MCF 10A (cell line): ENCODE measurements around the gene CCNI2. TPM values are rescaled to one million over a fixed set of nuclear protein-coding genes. Genes with fewer than 3 reads are reported as not detected.

Experiments
- BruUV-seq: library from RNA; stranded (reverse); fragments of 400-500 nt; replicated peaks from 2 replicates; lab custom pipeline; 2021; lab: Mats Ljungman, UMichigan
- CTCF ChIA-PET: fragments of 300-600 bp; sonication (Branson Sonifier 250); formaldehyde crosslinking; extraction: SDS; loops from one replicate; lab custom pipeline; 2021; ENCODE audit warnings: antibody characterized with exemption, inconsistent platforms; lab: Yijun Ruan, JAX
- POLR2A ChIA-PET: fragments of 300-600, 350-650 bp; sonication (Branson Sonifier 250); formaldehyde crosslinking; extraction: SDS; loops from one replicate; lab custom pipeline; 2020; ENCODE audit warnings: antibody characterized with exemption, inconsistent platforms; lab: Yijun Ruan, JAX
- DNase-seq: peaks from one replicate; pipeline ENCODE4 v3.0.0-alpha.2; 2018; ENCODE audit not compliant: unreplicated experiment
- H3K27ac Mint-ChIP-seq: one replicate; pipeline ENCODE4 v1.8.0; 2022; ENCODE audit warnings: mild to moderate bottlenecking, low read depth, mixed read lengths; ENCODE audit not compliant: unreplicated experiment
- H3K27me3 Mint-ChIP-seq: one replicate; pipeline ENCODE4 v1.8.0; 2022; ENCODE audit warnings: mixed read lengths; ENCODE audit not compliant: insufficient read depth, unreplicated experiment
- H3K36me3 Mint-ChIP-seq: one replicate; pipeline ENCODE4 v1.8.0; 2022; ENCODE audit warnings: mild to moderate bottlenecking, moderate library complexity, mixed read lengths; ENCODE audit not compliant: insufficient read depth, unreplicated experiment
- H3K4me1 Mint-ChIP-seq: one replicate; pipeline ENCODE4 v1.8.0; 2022; ENCODE audit warnings: mixed read lengths; ENCODE audit not compliant: insufficient read depth, unreplicated experiment
- H3K4me3 Mint-ChIP-seq: one replicate; pipeline ENCODE4 v1.8.0; 2022; ENCODE audit warnings: mild to moderate bottlenecking, moderate library complexity, mixed read lengths; ENCODE audit not compliant: unreplicated experiment
- H3K9me3 Mint-ChIP-seq: one replicate; pipeline ENCODE4 v1.8.0; 2022; ENCODE audit warnings: mixed read lengths; ENCODE audit not compliant: unreplicated experiment
- intact Hi-C: fragments of 100-400 bp; cut with micrococcal nuclease; formaldehyde crosslinking; loops from 2 replicates; pipeline ENCODE4 v1.14.1; 2022
- total RNA-seq: library from RNA; stranded (reverse); gene quantifications from 2 replicates; pipeline ENCODE4 v1.2.3, GENCODE V29; 2022
- TF ChIP-seq, protein P1 (sequence below): fragments of 200-600 bp; IDR thresholded peaks from one replicate; pipeline ENCODE4 v1.8.0; 2022; ENCODE audit warnings: antibody characterized with exemption, mild to moderate bottlenecking; ENCODE audit not compliant: unreplicated experiment

Gene CCNI2
- total RNA-seq, 1 experiment from 2014 or later, result 0.16 TPM

DNA sequence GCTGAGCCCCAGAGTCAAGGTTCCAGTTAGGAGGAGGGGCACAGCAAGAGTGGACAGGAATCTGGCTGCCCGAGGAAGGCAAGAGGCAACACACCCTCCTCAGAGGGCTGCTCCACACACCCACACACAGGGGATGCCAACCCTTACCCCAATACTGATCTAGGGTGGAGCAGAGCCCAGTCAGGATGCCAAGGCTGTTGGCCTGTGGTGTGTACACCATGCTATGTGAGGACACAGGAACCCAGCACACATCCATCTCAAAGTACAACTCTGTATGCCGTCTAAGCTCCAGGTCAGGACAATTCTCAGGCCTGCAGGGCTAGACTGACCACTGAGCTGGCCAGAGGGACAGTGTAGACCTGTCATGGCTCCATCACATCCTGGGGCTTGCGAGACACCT, 27.2 kb downstream of the CCNI2 start:
- Mint-ChIP-seq H3K27ac (no peak overlapping the region), H3K4me3 (no peak overlapping the region), H3K4me1 (peaks cover 25% of the 10 kb centered on the region), H3K9me3 (no peaks in the 10 kb centered on the region), H3K36me3 (no peaks in the 10 kb centered on the region), H3K27me3 (no peaks in the 10 kb centered on the region)
- TF ChIP-seq, protein P1, sequence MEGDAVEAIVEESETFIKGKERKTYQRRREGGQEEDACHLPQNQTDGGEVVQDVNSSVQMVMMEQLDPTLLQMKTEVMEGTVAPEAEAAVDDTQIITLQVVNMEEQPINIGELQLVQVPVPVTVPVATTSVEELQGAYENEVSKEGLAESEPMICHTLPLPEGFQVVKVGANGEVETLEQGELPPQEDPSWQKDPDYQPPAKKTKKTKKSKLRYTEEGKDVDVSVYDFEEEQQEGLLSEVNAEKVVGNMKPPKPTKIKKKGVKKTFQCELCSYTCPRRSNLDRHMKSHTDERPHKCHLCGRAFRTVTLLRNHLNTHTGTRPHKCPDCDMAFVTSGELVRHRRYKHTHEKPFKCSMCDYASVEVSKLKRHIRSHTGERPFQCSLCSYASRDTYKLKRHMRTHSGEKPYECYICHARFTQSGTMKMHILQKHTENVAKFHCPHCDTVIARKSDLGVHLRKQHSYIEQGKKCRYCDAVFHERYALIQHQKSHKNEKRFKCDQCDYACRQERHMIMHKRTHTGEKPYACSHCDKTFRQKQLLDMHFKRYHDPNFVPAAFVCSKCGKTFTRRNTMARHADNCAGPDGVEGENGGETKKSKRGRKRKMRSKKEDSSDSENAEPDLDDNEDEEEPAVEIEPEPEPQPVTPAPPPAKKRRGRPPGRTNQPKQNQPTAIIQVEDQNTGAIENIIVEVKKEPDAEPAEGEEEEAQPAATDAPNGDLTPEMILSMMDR, result no peak
- POLR2A ChIA-PET, result interaction anchor here (2.0 kb wide), 1 partner anchor 37 kb away, joined by 15 read pairs; the partner anchor contains the start of gene KIF3A
- CTCF ChIA-PET, result interaction anchor here (0.6 to 3.9 kb wide), 2 partner anchors 46 to 84 kb away, joined by 3 to 26 read pairs; no protein-coding TSS in a partner anchor
- DNase-seq, result no peak
- intact Hi-C loops, result no loop called here
- no TSS peak for BruUV-seq

DNA sequence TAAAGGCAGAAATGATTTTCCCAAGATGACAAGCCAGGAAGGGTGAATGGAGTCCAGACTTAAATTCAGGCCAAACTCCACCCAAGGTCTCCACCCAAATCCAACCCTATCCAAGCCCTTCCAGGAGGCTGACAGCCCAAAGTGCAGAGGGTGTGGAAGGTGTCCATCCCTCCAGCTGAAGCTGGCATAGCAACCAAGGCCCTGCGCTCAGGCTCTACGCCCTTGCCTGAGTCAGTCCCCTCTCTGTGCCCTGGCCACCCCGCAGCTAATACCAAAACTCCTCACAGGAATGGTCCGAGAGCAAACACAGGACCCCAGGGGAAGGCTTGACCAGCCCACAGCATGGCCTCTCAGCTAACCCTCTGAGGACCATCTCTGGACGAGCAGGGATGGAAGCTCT, 27.7 kb downstream of the CCNI2 start:
- ChIA-PET CTCF (interaction anchor here (1.2 to 3.9 kb wide), 3 partner anchors 23 to 55 kb away, joined by 3 to 26 read pairs (median 6); no protein-coding TSS in a partner anchor), POLR2A (interaction anchor here (0.6 to 2.4 kb wide), 6 partner anchors 13 to 218 kb away, joined by 3 to 15 read pairs (median 8); partner anchors contain the start of genes GDF9, KIF3A, RAD50 and UQCRQ)
- H3K36me3 Mint-ChIP-seq, result no peaks in the 10 kb centered on the region
- H3K4me3 Mint-ChIP-seq, result no peak overlapping the region
- BruUV-seq, result no TSS peak
- H3K4me1 Mint-ChIP-seq, result peaks cover 25% of the 10 kb centered on the region
- no peaks in the 10 kb centered on the region for H3K27me3 Mint-ChIP-seq
- H3K27ac Mint-ChIP-seq, result peak overlapping the region; percentile 21
- no peaks in the 10 kb centered on the region for H3K9me3 Mint-ChIP-seq
- TF ChIP-seq, protein P1, result no peak
- intact Hi-C loops, result no loop called here
- no peak for DNase-seq

DNA sequence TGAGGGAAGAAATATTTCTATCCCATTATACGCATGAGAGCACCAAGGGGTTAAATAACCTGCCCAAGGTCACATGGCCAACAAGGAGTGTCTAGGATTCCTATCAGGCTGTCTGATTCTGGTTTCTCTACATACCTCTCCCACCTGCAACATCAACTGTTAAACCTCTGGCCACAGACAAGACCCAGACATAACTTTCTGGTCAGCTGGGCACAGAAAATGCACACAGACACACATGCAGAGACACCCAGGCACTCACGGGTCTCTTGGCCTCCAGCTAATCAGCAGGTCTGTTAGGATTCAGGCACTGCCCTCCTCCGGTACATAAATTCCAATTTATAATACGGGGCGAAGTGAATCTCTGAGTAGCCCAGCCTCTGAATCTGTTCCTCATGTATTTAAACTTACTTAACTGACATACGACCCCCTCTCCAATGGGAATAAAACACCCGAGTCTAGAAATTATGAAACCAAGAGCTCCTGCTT, 28.3 kb downstream of the CCNI2 start:
- H3K36me3 Mint-ChIP-seq, result no peaks in the 10 kb centered on the region
- peak overlapping the region; percentile 28 for H3K27ac Mint-ChIP-seq
- peak; percentile 16 for DNase-seq
- H3K27me3 Mint-ChIP-seq, result no peaks in the 10 kb centered on the region
- TSS peak; percentile 54 for BruUV-seq
- H3K4me3 Mint-ChIP-seq, result peak overlapping the region; percentile 73
- CTCF ChIA-PET, result interaction anchor here (1.2 to 3.9 kb wide), 3 partner anchors 22 to 54 kb away, joined by 3 to 26 read pairs (median 6); no protein-coding TSS in a partner anchor
- POLR2A ChIA-PET, result interaction anchor here (0.6 to 2.4 kb wide), 13 partner anchors 8 to 218 kb away, joined by 3 to 15 read pairs (median 5); partner anchors contain the start of genes GDF9, KIF3A, RAD50 and UQCRQ
- intact Hi-C loops, result no loop called here
- H3K4me1 Mint-ChIP-seq, result peaks cover 25% of the 10 kb centered on the region
- no peaks in the 10 kb centered on the region for H3K9me3 Mint-ChIP-seq
- TF ChIP-seq, protein P1, result no peak

DNA sequence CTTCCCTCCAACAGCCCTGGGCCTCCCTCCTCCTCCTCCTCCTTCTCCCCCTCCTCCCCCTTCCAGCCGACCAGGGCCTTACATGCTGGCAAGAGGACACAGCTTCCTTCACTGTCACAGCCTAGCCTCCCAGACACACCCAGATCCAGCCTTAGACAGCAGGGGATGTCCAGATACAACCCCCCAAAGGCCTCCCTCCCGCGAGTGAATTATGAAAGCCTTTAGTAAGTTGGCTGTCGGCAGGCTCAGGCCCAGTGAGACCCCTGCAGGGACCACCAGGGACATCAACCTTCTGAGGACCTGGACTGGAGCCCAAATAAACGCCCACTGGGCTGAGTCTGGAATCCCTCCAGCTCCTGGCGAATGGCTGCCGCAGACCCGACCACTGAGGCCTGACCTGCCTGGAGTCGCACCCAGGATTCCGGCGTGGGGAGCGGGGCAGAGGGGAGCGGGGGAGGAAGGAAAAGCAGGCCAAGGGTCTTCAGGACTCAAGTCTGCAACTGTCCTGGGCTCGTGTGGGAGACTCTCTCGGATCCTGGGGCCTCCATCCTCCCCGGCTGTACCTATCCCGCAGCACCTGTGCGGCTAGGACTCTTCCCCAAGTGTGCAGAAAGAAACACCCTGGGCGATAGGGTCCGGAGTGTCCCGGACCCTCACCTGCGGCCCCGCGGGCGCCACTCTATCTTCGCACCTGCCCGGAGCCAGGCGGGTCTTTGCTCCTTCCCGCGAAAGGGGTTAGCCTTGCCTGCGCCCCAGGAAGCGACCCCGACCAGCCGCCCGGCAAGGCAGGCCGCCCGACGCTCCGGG, 29.1 kb downstream of the CCNI2 start:
- H3K4me3 Mint-ChIP-seq, result peak overlapping the region; percentile 73
- H3K9me3 Mint-ChIP-seq, result no peaks in the 10 kb centered on the region
- DNase-seq, result peak; percentile 49
- POLR2A ChIA-PET, result interaction anchor here (0.8 to 2.4 kb wide), 16 partner anchors 9 to 219 kb away, joined by 3 to 15 read pairs (median 6); partner anchors contain the start of genes GDF9, KIF3A, RAD50 and UQCRQ
- no peaks in the 10 kb centered on the region for H3K36me3 Mint-ChIP-seq
- no peaks in the 10 kb centered on the region for H3K27me3 Mint-ChIP-seq
- H3K27ac Mint-ChIP-seq, result peak overlapping the region; percentile 28
- H3K4me1 Mint-ChIP-seq, result peaks cover 25% of the 10 kb centered on the region
- TF ChIP-seq, protein P1, result no peak
- CTCF ChIA-PET, result interaction anchor here (0.5 to 3.9 kb wide), 5 partner anchors 9 to 66 kb away, joined by 3 to 26 read pairs (median 4); no protein-coding TSS in a partner anchor
- no TSS peak for BruUV-seq
- intact Hi-C loops, result loop anchor here (1.0 kb wide), 2 partner anchors 39 to 44 kb away; partner anchors contain the start of gene KIF3A
